DOHH2 (cell line): Measurements from ENCODE around the gene CACNA2D3.

Source experiments
- H3F3A ChIP-seq: fragments of 200-600 bp; sonication (generic), shearing (Covaris generic); 2 replicates; pipeline ENCODE4 v1.6.0; 2016; ENCODE audit warnings: antibody characterized with exemption, mild to moderate bottlenecking; ENCODE audit not compliant: control insufficient read depth, insufficient read depth
- H3K27ac ChIP-seq: fragments of 200-600 bp; sonication (generic); 2 replicates; pipeline ENCODE4 v1.5.1; 2014; ENCODE audit warnings: low read depth, mild to moderate bottlenecking, low read length, moderate library complexity
- H3K27me3 ChIP-seq: fragments of 200-600 bp; sonication (generic); 2 replicates; pipeline ENCODE4 v1.6.1; 2014; ENCODE audit warnings: mild to moderate bottlenecking, low read length, mixed read lengths; ENCODE audit not compliant: control insufficient read depth
- H3K36me3 ChIP-seq: fragments of 200-600 bp; sonication (generic); 2 replicates; pipeline ENCODE4 v1.6.1; 2014; ENCODE audit warnings: mild to moderate bottlenecking, low read length, moderate library complexity, mixed read lengths; ENCODE audit not compliant: control insufficient read depth
- H3K4me1 ChIP-seq: fragments of 200-600 bp; sonication (generic); 2 replicates; pipeline ENCODE4 v1.6.1; 2014; ENCODE audit warnings: mild to moderate bottlenecking, low read length, mixed read lengths; ENCODE audit not compliant: control insufficient read depth
- H3K4me2 ChIP-seq: fragments of 200-600 bp; sonication (generic); 2 replicates; pipeline ENCODE4 v1.6.0; 2014; ENCODE audit warnings: mild to moderate bottlenecking, low read length, moderate library complexity
- H3K4me3 ChIP-seq: fragments of 200-600 bp; sonication (generic); 2 replicates; pipeline ENCODE4 v1.5.1; 2014; ENCODE audit warnings: mild to moderate bottlenecking, low read length, mixed read lengths
- H3K79me2 ChIP-seq: fragments of 200-600 bp; sonication (generic); 2 replicates; pipeline ENCODE4 v1.6.1; 2014; ENCODE audit warnings: mild to moderate bottlenecking, low read length, mixed read lengths; ENCODE audit not compliant: control insufficient read depth
- H3K9me2 ChIP-seq: fragments of 200-600 bp; sonication (generic); replicated peaks from 2 replicates; pipeline ENCODE4 v1.6.1; 2014; ENCODE audit warnings: mild to moderate bottlenecking, low read length, mixed read lengths; ENCODE audit not compliant: control insufficient read depth
- H3K9me3 ChIP-seq: fragments of 200-600 bp; sonication (generic); 2 replicates; pipeline ENCODE4 v1.6.1; 2014; ENCODE audit warnings: antibody characterized with exemption, low read length, mixed read lengths; ENCODE audit not compliant: control insufficient read depth, insufficient read depth
- H4K20me1 ChIP-seq: fragments of 200-600 bp; sonication (generic); 2 replicates; pipeline ENCODE4 v1.6.0; 2014; ENCODE audit warnings: low read depth, mild to moderate bottlenecking, antibody characterized with exemption, low read length, moderate library complexity; ENCODE audit not compliant: control insufficient read depth, insufficient read depth
- CTCF ChIP-seq: fragments of 200-600 bp; sonication (generic); IDR thresholded peaks from one replicate; pipeline ENCODE4 v1.5.1; 2014; ENCODE audit warnings: antibody characterized with exemption, mild to moderate bottlenecking, low read depth, low read length; ENCODE audit not compliant: poor library complexity, severe bottlenecking
- EZH2phosphoT487 ChIP-seq: fragments of 200-600 bp; sonication (generic); IDR thresholded peaks from 2 replicates; pipeline ENCODE4 v1.6.1; 2017; ENCODE audit warnings: borderline replicate concordance, mild to moderate bottlenecking, antibody characterized with exemption, low read length, moderate library complexity, mixed read lengths

Gene CACNA2D3

GRCh38 chr3:54531741-54532140 lies 409.4 kb downstream of the CACNA2D3 start:
- Histone ChIP-seq H3K4me2 (no peak overlapping the region), H3K27me3 (no peaks in the 10 kb centered on the region), H3K9me3 (no peaks in the 10 kb centered on the region; the same call in 1 of the 2 replicates), H3K9me2 (no peaks in the 10 kb centered on the region), H3K36me3 (no peaks in the 10 kb centered on the region), H3K4me3 (no peak overlapping the region), H3K79me2 (no peaks in the 10 kb centered on the region), H3F3A (no peaks in the 10 kb centered on the region), H4K20me1 (no peaks in the 10 kb centered on the region), H3K27ac (no peak overlapping the region), H3K4me1 (no peaks in the 10 kb centered on the region)
- TF ChIP-seq EZH2phosphoT487: no peak

- Histone ChIP-seq H3K27me3 (no peaks in the 10 kb centered on the region), H3F3A (no peaks in the 10 kb centered on the region), H3K27ac (no peak overlapping the region), H3K9me3 (no peaks in the 10 kb centered on the region), H3K36me3 (no peaks in the 10 kb centered on the region), H3K9me2 (no peaks in the 10 kb centered on the region), H3K79me2 (no peaks in the 10 kb centered on the region), H3K4me2 (no peak overlapping the region), H4K20me1 (no peaks in the 10 kb centered on the region), H3K4me1 (no peaks in the 10 kb centered on the region), H3K4me3 (no peak overlapping the region)
- no peak for TF ChIP-seq CTCF
- TF ChIP-seq EZH2phosphoT487: no peak
Measured at GRCh38 chr3:54533856-54534255, 411.5 kb downstream of the CACNA2D3 start.

DNA sequence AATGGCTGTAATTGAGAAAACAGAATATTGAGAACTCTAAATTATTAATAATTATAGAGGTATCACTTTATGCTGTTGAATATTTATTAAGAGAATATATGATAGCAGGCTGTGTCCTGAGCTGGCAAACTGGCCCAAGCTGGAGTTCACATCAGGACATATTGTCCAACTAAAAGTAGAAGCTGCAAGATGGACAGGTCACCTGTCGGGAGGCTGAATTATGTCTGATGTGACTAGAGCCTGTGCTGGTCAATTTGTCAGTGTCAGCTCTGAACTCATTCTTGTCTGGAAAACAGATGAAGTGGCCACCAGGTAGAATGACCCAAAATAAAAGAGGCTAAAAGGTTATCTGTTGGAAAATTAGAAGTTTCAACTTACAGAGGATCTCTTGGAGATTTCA lies 413.3 kb downstream of the CACNA2D3 start:
- no peaks in the 10 kb centered on the region for H3K4me1 ChIP-seq
- H3K9me3 ChIP-seq: no peaks in the 10 kb centered on the region
- no peak overlapping the region for H3K4me3 ChIP-seq
- TF ChIP-seq EZH2phosphoT487: no peak
- TF ChIP-seq CTCF: no peak
- H3F3A ChIP-seq: no peaks in the 10 kb centered on the region
- H4K20me1 ChIP-seq: no peaks in the 10 kb centered on the region
- no peaks in the 10 kb centered on the region for H3K36me3 ChIP-seq
- no peaks in the 10 kb centered on the region for H3K9me2 ChIP-seq
- no peak overlapping the region for H3K4me2 ChIP-seq
- no peaks in the 10 kb centered on the region for H3K27me3 ChIP-seq
- no peaks in the 10 kb centered on the region for H3K79me2 ChIP-seq
- H3K27ac ChIP-seq: no peak overlapping the region

- H3K9me3 ChIP-seq: no peaks in the 10 kb centered on the region
- H3K4me1 ChIP-seq: no peaks in the 10 kb centered on the region
- TF ChIP-seq EZH2phosphoT487 (no peak), CTCF (no peak)
- no peaks in the 10 kb centered on the region for H3K36me3 ChIP-seq
- H3K9me2 ChIP-seq: no peaks in the 10 kb centered on the region
- no peak overlapping the region for H3K4me3 ChIP-seq
- H3K4me2 ChIP-seq: no peak overlapping the region
- H3K79me2 ChIP-seq: no peaks in the 10 kb centered on the region
- no peaks in the 10 kb centered on the region for H4K20me1 ChIP-seq
- no peaks in the 10 kb centered on the region for H3F3A ChIP-seq
- H3K27ac ChIP-seq: no peak overlapping the region
- no peaks in the 10 kb centered on the region for H3K27me3 ChIP-seq
Measured at GRCh38 chr3:54536450-54536849, 414.1 kb downstream of the CACNA2D3 start.
